ENCODE measurements around the gene C17orf113.
A peak's percentile ranks its signal among the peaks of the same experiment; 100 is the strongest.
"Not testable (repeated sequence)": the region's sequence is repeated elsewhere in the genome, so short reads cannot be mapped to it uniquely, and the experiment has no call there.

C17orf113 gene

GRCh38 chr17:42017866-42018200 is 32.6 kb downstream of the C17orf113 start:
- DNase-seq (ENCODE audit: low read depth): no peak
- peak overlapping the region; percentile 97 for H3K4me3 ChIP-seq (ENCODE audit: low read depth, low read length)
- no peak for TF ChIP-seq CTCF (IDR thresholded peaks at IDR 0.05; ENCODE audit: low read depth, low read length, missing control alignments)

GRCh38 chr17:42016941-42017865 is 33.2 kb downstream of the C17orf113 start, which contains the start of gene DNAJC7:
DNAJC7 (minus strand) TSS chr17:42017439; CDS start chr17:42017416, 23 bp downstream.
- TF ChIP-seq CTCF (IDR thresholded peaks at IDR 0.05; ENCODE audit: low read depth, low read length, missing control alignments): no peak
- peak within 1 kb of the TSS; percentile 97 for H3K4me3 ChIP-seq (ENCODE audit: low read depth, low read length)
- peak; percentile 81 for DNase-seq (ENCODE audit: low read depth)

- no peak for DNase-seq (ENCODE audit: low read depth)
- peak overlapping the region; percentile 97 for H3K4me3 ChIP-seq (ENCODE audit: low read depth, low read length)
- no peak for TF ChIP-seq CTCF (IDR thresholded peaks at IDR 0.05; ENCODE audit: low read depth, low read length, missing control alignments)
Observed at GRCh38 chr17:42016411-42016831, 34.0 kb downstream of the C17orf113 start.

- H3K4me3 ChIP-seq (ENCODE audit: low read depth, low read length); DNase-seq (ENCODE audit: low read depth): not testable (repeated sequence)
Observed at GRCh38 chr17:42013740-42014139, 36.7 kb downstream of the C17orf113 start.

- DNase-seq (ENCODE audit: low read depth); H3K4me3 ChIP-seq (ENCODE audit: low read depth, low read length): not testable (repeated sequence)
Observed at GRCh38 chr17:42012363-42012762, 38.0 kb downstream of the C17orf113 start.

- TF ChIP-seq CTCF (IDR thresholded peaks at IDR 0.05; ENCODE audit: low read depth, low read length, missing control alignments): no peak
- DNase-seq (ENCODE audit: low read depth): no peak
- no peak overlapping the region for H3K4me3 ChIP-seq (ENCODE audit: low read depth, low read length)
Observed at GRCh38 chr17:42010898-42011516, 39.4 kb downstream of the C17orf113 start.

- DNase-seq (ENCODE audit: low read depth); H3K4me3 ChIP-seq (ENCODE audit: low read depth, low read length): not testable (repeated sequence)
Observed at GRCh38 chr17:42010266-42010680, 40.1 kb downstream of the C17orf113 start.

- no peak for DNase-seq (ENCODE audit: low read depth)
- peak; percentile 8 for TF ChIP-seq CTCF (IDR thresholded peaks at IDR 0.05; ENCODE audit: low read depth, low read length, missing control alignments)
- no peak overlapping the region for H3K4me3 ChIP-seq (ENCODE audit: low read depth, low read length)
Observed at GRCh38 chr17:42009170-42009569, 41.2 kb downstream of the C17orf113 start.

Data from GM12864 (cell line).